ENCODE results near the gene TRIM10.
A peak's percentile ranks its signal among the peaks of the same experiment; 100 is the strongest.
"Not testable (repeated sequence)": the region's sequence is repeated elsewhere in the genome, so short reads cannot be mapped to it uniquely, and the experiment has no call there.

TRIM10 gene

GRCh38 chr6:30171677-30172471 lies 10.9 kb upstream of the TRIM10 start:
- H3K4me3 ChIP-seq (ENCODE audit: low read depth, low read length), result no peak overlapping the region
- no peak for TF ChIP-seq CTCF (IDR thresholded peaks at IDR 0.05; ENCODE audit: borderline replicate concordance, insufficient read depth, low read depth, low read length)

- TF ChIP-seq CTCF (IDR thresholded peaks at IDR 0.05; ENCODE audit: borderline replicate concordance, insufficient read depth, low read depth, low read length), result peak; percentile 69
- no peak overlapping the region for H3K4me3 ChIP-seq (ENCODE audit: low read depth, low read length)
Observed at GRCh38 chr6:30169658-30170614, 8.9 kb upstream of the TRIM10 start.

- no peak for TF ChIP-seq CTCF (IDR thresholded peaks at IDR 0.05; ENCODE audit: borderline replicate concordance, insufficient read depth, low read depth, low read length)
- no peak overlapping the region for H3K4me3 ChIP-seq (ENCODE audit: low read depth, low read length)
Observed at GRCh38 chr6:30168741-30169140, 7.7 kb upstream of the TRIM10 start.

- H3K4me3 ChIP-seq (ENCODE audit: low read depth, low read length), result no peak overlapping the region
- TF ChIP-seq CTCF (IDR thresholded peaks at IDR 0.05; ENCODE audit: borderline replicate concordance, insufficient read depth, low read depth, low read length), result no peak
Observed at GRCh38 chr6:30167101-30167500, 6.1 kb upstream of the TRIM10 start.

- not testable (repeated sequence) for H3K4me3 ChIP-seq (ENCODE audit: low read depth, low read length)
Observed at GRCh38 chr6:30165238-30165637, 4.2 kb upstream of the TRIM10 start.

- H3K4me3 ChIP-seq (ENCODE audit: low read depth, low read length), result no peak overlapping the region
- TF ChIP-seq CTCF (IDR thresholded peaks at IDR 0.05; ENCODE audit: borderline replicate concordance, insufficient read depth, low read depth, low read length), result no peak
Observed at GRCh38 chr6:30164714-30165113, 3.7 kb upstream of the TRIM10 start.

GRCh38 chr6:30163918-30164654 lies 3.1 kb upstream of the TRIM10 start:
- TF ChIP-seq CTCF (IDR thresholded peaks at IDR 0.05; ENCODE audit: borderline replicate concordance, insufficient read depth, low read depth, low read length), result no peak

More at GRCh38 chr6:30163918-30164654, 3.1 kb upstream of the TRIM10 start:
- no peak overlapping the region for H3K4me3 ChIP-seq (ENCODE audit: low read depth, low read length)
